ENCODE measurements around the gene LHFPL3. TPM values are rescaled to one million over a fixed set of nuclear protein-coding genes. Genes with fewer than 3 reads are reported as not detected.

The LHFPL3 gene
- total and polyA plus RNA-seq, 2 donors (not counting 1 experiment from before 2014, with no cell fraction given), result not detected

- Mint-ChIP-seq H3K27ac (no peak overlapping the region), H3K4me3 (no peak overlapping the region), H3K27me3 (peaks cover 2% of the 10 kb centered on the region), H3K9me3 (ENCODE audit: insufficient read depth) (no peaks in the 10 kb centered on the region), H3K4me1 (no peaks in the 10 kb centered on the region)
- TF ChIP-seq CTCF (IDR thresholded peaks at IDR 0.05), result no peak
- TF ChIP-seq EZH2 (IDR thresholded peaks at IDR 0.05; ENCODE audit: borderline replicate concordance, insufficient read depth, low read depth, low read length, poor library complexity, severe bottlenecking), result no peak
- no peak overlapping the region for H3K27ac ChIP-seq (ENCODE audit: low read length in 2 of 2)
- ATAC-seq (ENCODE audit: low read depth), result no peak
- H4K20me1 ChIP-seq (ENCODE audit: control insufficient read depth, insufficient read depth, low read length, poor library complexity, severe bottlenecking), result no peaks in the 10 kb centered on the region
- ChIA-PET POLR2A (no interaction called here), CTCF (no interaction called here)
- no peaks in the 10 kb centered on the region for H3K36me3 ChIP-seq (replicated peaks in 1 of 2; ENCODE audit: control extremely low read depth in 1 of 2, control insufficient read depth in 1 of 2, extremely low read depth in 1 of 2, insufficient read depth in 2 of 2, low read length in 1 of 2)
- WGBS (ENCODE audit: insufficient coverage), result 100% methylated on average over 1 of the region's 3 CpGs
- no peak overlapping the region for H3K4me3 ChIP-seq (ENCODE audit: control extremely low read depth in 1 of 5, extremely low read depth in 1 of 5, insufficient read depth in 1 of 5, low read depth in 2 of 5, low read length in 4 of 5)
- no peaks in the 10 kb centered on the region for H3K4me1 ChIP-seq (ENCODE audit: control insufficient read depth in 2 of 2, insufficient read depth in 2 of 2, low read length in 2 of 2)
- DNase-seq, result no peak
- intact Hi-C loops (cut with micrococcal nuclease), result no loop called here
- no peaks in the 10 kb centered on the region for H3K79me2 ChIP-seq (ENCODE audit: control insufficient read depth, insufficient read depth, low read length)
- H3K4me2 ChIP-seq (replicated peaks; ENCODE audit: low read depth, low read length, poor library complexity, severe bottlenecking), result no peak overlapping the region
- H2AFZ ChIP-seq (ENCODE audit: insufficient read depth, low read depth, low read length, poor library complexity, severe bottlenecking), result no peak overlapping the region
- no peaks in the 10 kb centered on the region for H3K27me3 ChIP-seq (replicated peaks in 1 of 4; ENCODE audit: control extremely low read depth in 1 of 4, control insufficient read depth in 3 of 4, insufficient read depth in 4 of 4, low read length in 3 of 4)
- H3K9me3 ChIP-seq (ENCODE audit: control extremely low read depth in 1 of 3, control insufficient read depth in 2 of 3, insufficient read depth in 1 of 3, low read length in 2 of 3), result no peaks in the 10 kb centered on the region
- no peak overlapping the region for H3K9ac ChIP-seq (ENCODE audit: low read length)
These were observed 448.9 kb downstream of the LHFPL3 start for GRCh38 chr7:104777301-104777800.

- no peak for DNase-seq
- no peaks in the 10 kb centered on the region for H3K9me3 Mint-ChIP-seq (ENCODE audit: insufficient read depth)
- H3K4me3 ChIP-seq (ENCODE audit: control extremely low read depth in 1 of 5, extremely low read depth in 1 of 5, insufficient read depth in 1 of 5, low read depth in 2 of 5, low read length in 4 of 5), result no peak overlapping the region
- H3K9me3 ChIP-seq (ENCODE audit: control extremely low read depth in 1 of 3, control insufficient read depth in 2 of 3, insufficient read depth in 1 of 3, low read length in 2 of 3), result no peaks in the 10 kb centered on the region
- H3K79me2 ChIP-seq (ENCODE audit: control insufficient read depth, insufficient read depth, low read length), result no peaks in the 10 kb centered on the region
- WGBS (ENCODE audit: insufficient coverage), result 82% methylated on average over 2 of the region's 2 CpGs
- no peak overlapping the region for H3K4me3 Mint-ChIP-seq
- H2AFZ ChIP-seq (ENCODE audit: insufficient read depth, low read depth, low read length, poor library complexity, severe bottlenecking), result no peak overlapping the region
- no peaks in the 10 kb centered on the region for H3K36me3 ChIP-seq (replicated peaks in 1 of 2; ENCODE audit: control extremely low read depth in 1 of 2, control insufficient read depth in 1 of 2, extremely low read depth in 1 of 2, insufficient read depth in 2 of 2, low read length in 1 of 2)
- peaks cover 0 to 5% (median 1%) of the 10 kb centered on the region in 4 experiments for H3K27me3 ChIP-seq (replicated peaks in 1 of 4; ENCODE audit: control extremely low read depth in 1 of 4, control insufficient read depth in 3 of 4, insufficient read depth in 4 of 4, low read length in 3 of 4)
- H4K20me1 ChIP-seq (ENCODE audit: control insufficient read depth, insufficient read depth, low read length, poor library complexity, severe bottlenecking), result no peaks in the 10 kb centered on the region
- ATAC-seq (ENCODE audit: low read depth), result no peak
- no peaks in the 10 kb centered on the region for H3K4me1 Mint-ChIP-seq
- CTCF ChIA-PET, result no interaction called here
- no peak overlapping the region for H3K4me2 ChIP-seq (replicated peaks; ENCODE audit: low read depth, low read length, poor library complexity, severe bottlenecking)
- H3K27ac ChIP-seq (ENCODE audit: low read length in 2 of 2), result no peak overlapping the region
- TF ChIP-seq CTCF (IDR thresholded peaks at IDR 0.05) (no peak), EZH2 (IDR thresholded peaks at IDR 0.05; ENCODE audit: borderline replicate concordance, insufficient read depth, low read depth, low read length, poor library complexity, severe bottlenecking) (no peak)
- no peak overlapping the region for H3K27ac Mint-ChIP-seq
- intact Hi-C loops (cut with micrococcal nuclease), result no loop called here
- H3K27me3 Mint-ChIP-seq, result no peaks in the 10 kb centered on the region
- POLR2A ChIA-PET, result no interaction called here
- no peak overlapping the region for H3K9ac ChIP-seq (ENCODE audit: low read length)
- no peaks in the 10 kb centered on the region for H3K4me1 ChIP-seq (ENCODE audit: control insufficient read depth in 2 of 2, insufficient read depth in 2 of 2, low read length in 2 of 2)
These were observed 451.5 kb downstream of the LHFPL3 start for GRCh38 chr7:104779888-104780287.

All from B cell (primary cell).